A549 (cell line): Measurements from ENCODE around the gene ZMYND8. TPM values are rescaled to one million over a fixed set of nuclear protein-coding genes. Genes with fewer than 3 reads are reported as not detected.

Experiments used
- ATAC-seq, 2 experiments: fragments of 200-7000 bp in 1 of 2; fragments of >200 bp in 1 of 2; cut with Nextera tagmentation in 1 of 2; cut with Tn5 transposase in 1 of 2; 3 replicates each; pipeline versions ENCODE4 v1.8.0 to v1.9.1; 2018 to 2020; ENCODE audit warnings: mild to moderate bottlenecking in 1 of 2, moderate library complexity in 1 of 2
- CTCF ChIA-PET: fragments of 300-600 bp; sonication (Branson Sonifier 250); formaldehyde crosslinking; extraction: SDS; loops from one replicate; lab custom pipeline; 2021; ENCODE audit warnings: antibody characterized with exemption, inconsistent platforms; lab: Yijun Ruan, JAX
- POLR2A ChIA-PET: fragments of 350-600 bp; formaldehyde crosslinking; extraction: SDS; loops from one replicate; lab custom pipeline; 2021; ENCODE audit warnings: antibody characterized with exemption, inconsistent platforms; lab: Yijun Ruan, JAX
- DNase-seq, 2 experiments: peaks; one replicate each; pipeline versions ENCODE4 v3.0.0 to v3.0.0-alpha.2; 2011 to 2016; ENCODE audit warnings: low read depth in 1 of 2, low spot score in 1 of 2
- FAIRE-seq: peaks from 2 replicates; lab custom pipeline; 2011; peaks lifted over from hg19 to GRCh38; lab: Jason Lieb, UNC
- H3K27ac ChIP-seq, 2 experiments: fragments of >200 bp; sonication (Bioruptor Twin); formaldehyde crosslinking; 3 replicates each; pipeline ENCODE4 v1.5.1; 2016 to 2017
- H3K4me1 ChIP-seq: fragments of >200 bp; sonication (Bioruptor Twin); formaldehyde crosslinking; 3 replicates; pipeline ENCODE4 v1.6.1; 2016
- H3K4me2 ChIP-seq: fragments of >200 bp; sonication (Bioruptor Twin); formaldehyde crosslinking; 3 replicates; pipeline ENCODE4 v1.6.1; 2016
- H3K4me3 ChIP-seq: fragments of >200 bp; sonication (Bioruptor Twin); formaldehyde crosslinking; 3 replicates; pipeline ENCODE4 v1.5.1; 2016
- H3K9me3 ChIP-seq: fragments of >200 bp; sonication (Bioruptor Twin); formaldehyde crosslinking; 3 replicates; pipeline ENCODE4 v1.6.1; 2016
- BHLHE40 ChIP-seq: IDR thresholded peaks from 2 replicates; pipeline ENCODE4 v1.6.1; 2012; ENCODE audit warnings: low read depth, low read length, inconsistent platforms
- CBX2 ChIP-seq: fragments of 200-600 bp; sonication (generic); IDR thresholded peaks from 2 replicates; pipeline ENCODE4 v1.6.1; 2016; ENCODE audit warnings: low read depth, mild to moderate bottlenecking, borderline replicate concordance
- CEBPB ChIP-seq, 2 experiments: fragments of >200 bp in 1 of 2; sonication (Bioruptor Twin) in 1 of 2; formaldehyde crosslinking in 1 of 2; IDR thresholded peaks; 2 replicates each; pipeline ENCODE4 v1.6.1; 2012 to 2016
- CHD2 ChIP-seq: fragments of 150-350 bp; IDR thresholded peaks from 2 replicates; pipeline ENCODE4 v1.6.1; 2014; ENCODE audit warnings: low read length; ENCODE audit not compliant: partially characterized antibody
- CHD4 ChIP-seq: fragments of 200-600 bp; sonication (generic); IDR thresholded peaks from 2 replicates; pipeline ENCODE4 v1.6.1; 2016; ENCODE audit warnings: antibody characterized with exemption, mild to moderate bottlenecking, borderline replicate concordance
- CTCF ChIP-seq: fragments of >200 bp; sonication (Bioruptor Twin); formaldehyde crosslinking; IDR thresholded peaks from 3 replicates; pipeline ENCODE4 v1.5.1; 2016
- EHF ChIP-seq: fragments of 250-450 bp; sonication (Bioruptor Pico); IDR thresholded peaks from 2 replicates; pipeline ENCODE4 v1.5.0; 2020; ENCODE audit warnings: mild to moderate bottlenecking
- EHMT2 ChIP-seq: fragments of 200-600 bp; sonication (generic); IDR thresholded peaks from 2 replicates; pipeline ENCODE4 v1.6.1; 2016; ENCODE audit warnings: antibody characterized with exemption, low read depth, mild to moderate bottlenecking, moderate library complexity
- ELK1 ChIP-seq: fragments of 150-350 bp; IDR thresholded peaks from 2 replicates; pipeline ENCODE4 v1.6.1; 2014; ENCODE audit warnings: low read depth, mild to moderate bottlenecking, low read length
- ESRRA ChIP-seq: fragments of 150-350 bp; IDR thresholded peaks from 2 replicates; pipeline ENCODE4 v1.6.1; 2014; ENCODE audit warnings: mild to moderate bottlenecking, low read length, borderline replicate concordance
- FOSL2 ChIP-seq, 2 experiments: fragments of 450-650 bp in 1 of 2; fragments of >200 bp in 1 of 2; sonication (Bioruptor Twin) in 1 of 2; formaldehyde crosslinking; IDR thresholded peaks; 2 replicates each; pipeline versions ENCODE4 v1.5.0 to v1.6.1; 2016 to 2020; ENCODE audit warnings: mild to moderate bottlenecking in 1 of 2, moderate library complexity in 1 of 2
- FOXS1 ChIP-seq: fragments of 250-450 bp; sonication (Bioruptor Pico); IDR thresholded peaks from 2 replicates; pipeline ENCODE4 v1.5.0; 2020; ENCODE audit warnings: mild to moderate bottlenecking, moderate library complexity
- GATA3 ChIP-seq: IDR thresholded peaks from 2 replicates; pipeline ENCODE4 v1.6.1; 2012; ENCODE audit warnings: borderline replicate concordance
- HOXB13 ChIP-seq: fragments of 250-450 bp; sonication (Bioruptor Pico); IDR thresholded peaks from 2 replicates; pipeline ENCODE4 v1.5.0; 2020; ENCODE audit warnings: low read depth, mild to moderate bottlenecking, moderate library complexity
- HOXB5 ChIP-seq: fragments of 250-450 bp; sonication (Bioruptor Pico); IDR thresholded peaks from 2 replicates; pipeline ENCODE4 v1.5.0; 2020; ENCODE audit warnings: mild to moderate bottlenecking, moderate library complexity
- MAFK ChIP-seq: fragments of 450-650 bp; IDR thresholded peaks from 2 replicates; pipeline ENCODE4 v1.6.1; 2014; ENCODE audit not compliant: partially characterized antibody
- MAZ ChIP-seq: fragments of 150-350 bp; IDR thresholded peaks from 2 replicates; pipeline ENCODE4 v1.6.1; 2014; ENCODE audit warnings: antibody characterized with exemption, low read depth, low read length, borderline replicate concordance
- MYC ChIP-seq: IDR thresholded peaks from 2 replicates; pipeline ENCODE4 v1.6.1; 2012; ENCODE audit warnings: mild to moderate bottlenecking, inconsistent platforms, low read length, improper control_type of control experiment, borderline replicate concordance
- POLR2AphosphoS2 ChIP-seq: conservative IDR thresholded peaks from 2 replicates; pipeline ENCODE4 v1.6.1; 2012; ENCODE audit warnings: low read length, improper control_type of control experiment, inconsistent platforms
- RAD21 ChIP-seq, 2 experiments: fragments of >200 bp in 1 of 2; sonication (Bioruptor Twin) in 1 of 2; formaldehyde crosslinking in 1 of 2; IDR thresholded peaks in 1 of 2; conservative IDR thresholded peaks in 1 of 2; 2 replicates in 1 of 2; 3 replicates in 1 of 2; pipeline ENCODE4 v1.6.1; 2012 to 2018; ENCODE audit warnings: inconsistent platforms in 1 of 2
- REST ChIP-seq: fragments of 200-600 bp; sonication (generic); IDR thresholded peaks from 2 replicates; pipeline ENCODE4 v1.6.1; 2016; ENCODE audit warnings: antibody characterized with exemption, mild to moderate bottlenecking, moderate library complexity
- TFCP2L1 ChIP-seq: fragments of 250-450 bp; sonication (Bioruptor Pico); IDR thresholded peaks from 2 replicates; pipeline ENCODE4 v1.5.0; 2021; ENCODE audit warnings: mild to moderate bottlenecking
- ZC3H11A ChIP-seq: fragments of 450-650 bp; IDR thresholded peaks from 2 replicates; pipeline ENCODE4 v1.6.1; 2014; ENCODE audit warnings: antibody characterized with exemption, mild to moderate bottlenecking
- WGBS: methylation state at CpG from one replicate; pipeline ENCODE4 v1.1.6; 2017; ENCODE audit errors: missing lambda C conversion rate; 5-methylcytosine and 5-hydroxymethylcytosine counted together
- polyA plus RNA-seq, 4 experiments: library from polyadenylated mRNA; depleted of rRNA in 3 of 4; stranded (reverse); fragments of >200 nt; fragmentation: RNase III in 1 of 4; extraction: RNeasy Plus Mini Kit Qiagen cat#74134 plus additional on column Dnase treatment in 1 of 4; gene quantifications; 2 replicates in 3 of 4; 3 replicates in 1 of 4; pipeline ENCODE4 v1.2.3, GENCODE V29; 2011 to 2017

Gene ZMYND8
- polyA plus RNA-seq, 2 of the 4 experiments (the other 2 are of a cell fraction) = 10.4 to 24.9 TPM

- ChIA-PET POLR2A (no interaction called here), CTCF (interaction anchor here (0.7 kb wide), 1 partner anchor 471 kb away, joined by 3 read pairs; no protein-coding TSS in a partner anchor)
- H3K27ac ChIP-seq = no peak overlapping the region
- DNase-seq (no peak), ATAC-seq (no peak), FAIRE-seq (no peak)
- no peaks in the 10 kb centered on the region for H3K4me1 ChIP-seq
- H3K4me2 ChIP-seq = no peak overlapping the region
- WGBS = 92% methylated on average over 6 of the region's 6 CpGs
- TF ChIP-seq CTCF (no peak), POLR2AphosphoS2 (no peak), FOXS1 (CRISPR knock-in tag) (no peak), MYC (no peak), BHLHE40 (no peak), MAZ (no peak), TFCP2L1 (CRISPR knock-in tag) (no peak), HOXB5 (CRISPR knock-in tag) (no peak), EHF (CRISPR knock-in tag) (no peak), HOXB13 (no peak), CEBPB (IDR thresholded peaks at IDR 0.05) (no peak), GATA3 (no peak)
- no peak overlapping the region for H3K4me3 ChIP-seq
- H3K9me3 ChIP-seq = no peaks in the 10 kb centered on the region
These were observed 116.8 kb downstream of the ZMYND8 start for GRCh38 chr20:47239719-47240067.

- ATAC-seq (no peak), DNase-seq (no peak), FAIRE-seq (no peak)
- CTCF ChIA-PET = no interaction called here
- H3K4me3 ChIP-seq = no peak overlapping the region
- no peak overlapping the region for H3K27ac ChIP-seq
- no peak overlapping the region for H3K4me2 ChIP-seq
- TF ChIP-seq ZC3H11A (no peak), ESRRA (no peak), CHD4 (no peak), CBX2 (no peak), BHLHE40 (no peak), REST (no peak), ELK1 (no peak), EHMT2 (no peak), RAD21 (conservative IDR thresholded peaks at IDR 0.05 in 1 of 2, IDR thresholded peaks at IDR 0.05 in 1 of 2) (no peak), MAFK (no peak), FOSL2 (IDR thresholded peaks at IDR 0.05) (no peak), FOSL2 (CRISPR knock-in tag; IDR thresholded peaks at IDR 0.05) (no peak), CHD2 (no peak), CEBPB (IDR thresholded peaks at IDR 0.05) (no peak)
- POLR2A ChIA-PET = no interaction called here
- H3K4me1 ChIP-seq = no peaks in the 10 kb centered on the region
- H3K9me3 ChIP-seq = no peaks in the 10 kb centered on the region
- 94% methylated on average over 51 of the region's 51 CpGs for WGBS
These were observed 117.5 kb downstream of the ZMYND8 start for GRCh38 chr20:47238780-47239718.
